WTC11 (cell line): ENCODE data around the gene WASHC2C.
"Not testable (repeated sequence)": the region's sequence is repeated elsewhere in the genome, so short reads cannot be mapped to it uniquely, and the experiment has no call there.

Experiments used
- ATF2 ChIP-seq: sonication (generic); formaldehyde crosslinking; IDR thresholded peaks from 2 replicates; pipeline ENCODE4 v1.8.1; 2022; ENCODE audit warnings: low read depth, missing genetic modification reagents, borderline replicate concordance
- CREB1 ChIP-seq: sonication (generic); formaldehyde crosslinking; IDR thresholded peaks from 2 replicates; pipeline ENCODE4 v1.8.0; 2023; ENCODE audit warnings: mild to moderate bottlenecking, missing genetic modification reagents
- CREM ChIP-seq: sonication (generic); formaldehyde crosslinking; IDR thresholded peaks from 2 replicates; pipeline ENCODE4 v1.8.1; 2022; ENCODE audit warnings: mild to moderate bottlenecking, missing genetic modification reagents, moderate library complexity
- ELF4 ChIP-seq: sonication (generic); formaldehyde crosslinking; IDR thresholded peaks from 2 replicates; pipeline ENCODE4 v1.8.1; 2022; ENCODE audit warnings: low read depth, mild to moderate bottlenecking, moderate library complexity, missing genetic modification reagents
- EMX1 ChIP-seq: fragments of 250-450 bp; sonication (Bioruptor Pico); IDR thresholded peaks from 2 replicates; pipeline ENCODE4 v1.8.0; 2021; ENCODE audit warnings: mild to moderate bottlenecking
- FOXJ3 ChIP-seq: sonication (generic); formaldehyde crosslinking; IDR thresholded peaks from 2 replicates; pipeline ENCODE4 v1.9.0; 2021; ENCODE audit warnings: missing genetic modification reagents, mild to moderate bottlenecking, borderline replicate concordance
- GTF2I ChIP-seq: fragments of 250-450 bp; sonication (Bioruptor Pico); conservative IDR thresholded peaks from 2 replicates; pipeline ENCODE4 v1.4.0; 2021; ENCODE audit warnings: mild to moderate bottlenecking
- JUN ChIP-seq: sonication (generic); formaldehyde crosslinking; IDR thresholded peaks from 2 replicates; pipeline ENCODE4 v1.8.0; 2023; ENCODE audit warnings: mild to moderate bottlenecking, missing genetic modification reagents
- MAX ChIP-seq: sonication (generic); formaldehyde crosslinking; IDR thresholded peaks from 2 replicates; pipeline ENCODE4 v1.8.0; 2022; ENCODE audit warnings: mild to moderate bottlenecking, missing genetic modification reagents
- NR3C1 ChIP-seq: sonication (generic); formaldehyde crosslinking; conservative IDR thresholded peaks from 2 replicates; pipeline ENCODE4 v1.8.1; 2023; ENCODE audit warnings: low read depth, mild to moderate bottlenecking, missing genetic modification reagents
- TEAD4 ChIP-seq: sonication (generic); formaldehyde crosslinking; IDR thresholded peaks from 2 replicates; pipeline ENCODE4 v1.8.0; 2022; ENCODE audit warnings: mild to moderate bottlenecking, missing genetic modification reagents
- ZBTB21 ChIP-seq: sonication (generic); formaldehyde crosslinking; IDR thresholded peaks from 2 replicates; pipeline ENCODE4 v1.8.1; 2023; ENCODE audit warnings: mild to moderate bottlenecking, missing genetic modification reagents, borderline replicate concordance
- TF ChIP-seq, protein P1 (sequence below): fragments of 200-600 bp; IDR thresholded peaks from 2 replicates; pipeline ENCODE4 v1.8.0; 2022; ENCODE audit warnings: antibody characterized with exemption

GRCh38 chr10:45814146-45814545, 87.1 kb downstream of the WASHC2C start:
- TF ChIP-seq, protein P1, sequence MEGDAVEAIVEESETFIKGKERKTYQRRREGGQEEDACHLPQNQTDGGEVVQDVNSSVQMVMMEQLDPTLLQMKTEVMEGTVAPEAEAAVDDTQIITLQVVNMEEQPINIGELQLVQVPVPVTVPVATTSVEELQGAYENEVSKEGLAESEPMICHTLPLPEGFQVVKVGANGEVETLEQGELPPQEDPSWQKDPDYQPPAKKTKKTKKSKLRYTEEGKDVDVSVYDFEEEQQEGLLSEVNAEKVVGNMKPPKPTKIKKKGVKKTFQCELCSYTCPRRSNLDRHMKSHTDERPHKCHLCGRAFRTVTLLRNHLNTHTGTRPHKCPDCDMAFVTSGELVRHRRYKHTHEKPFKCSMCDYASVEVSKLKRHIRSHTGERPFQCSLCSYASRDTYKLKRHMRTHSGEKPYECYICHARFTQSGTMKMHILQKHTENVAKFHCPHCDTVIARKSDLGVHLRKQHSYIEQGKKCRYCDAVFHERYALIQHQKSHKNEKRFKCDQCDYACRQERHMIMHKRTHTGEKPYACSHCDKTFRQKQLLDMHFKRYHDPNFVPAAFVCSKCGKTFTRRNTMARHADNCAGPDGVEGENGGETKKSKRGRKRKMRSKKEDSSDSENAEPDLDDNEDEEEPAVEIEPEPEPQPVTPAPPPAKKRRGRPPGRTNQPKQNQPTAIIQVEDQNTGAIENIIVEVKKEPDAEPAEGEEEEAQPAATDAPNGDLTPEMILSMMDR, result not testable (repeated sequence)
- TF ChIP-seq FOXJ3 (CRISPR knock-in tag); ELF4 (CRISPR knock-in tag); ZBTB21 (CRISPR knock-in tag); CREM; ATF2 (CRISPR knock-in tag); MAX (CRISPR knock-in tag); NR3C1; TEAD4 (CRISPR knock-in tag); JUN (CRISPR knock-in tag); CREB1 (CRISPR knock-in tag); EMX1 (CRISPR knock-in tag); GTF2I (CRISPR knock-in tag): not testable (repeated sequence)
